Suprapubic skin (tissue), 4 donors: ENCODE data around the gene ANKRD42. TPM values are rescaled to one million over a fixed set of nuclear protein-coding genes. Genes with fewer than 3 reads are reported as not detected.

Experiments
- DNase-seq, 2 donors: peaks; one replicate each; pipeline ENCODE4 v3.0.0-alpha.2; 2019; ENCODE audit warnings: low spot score in 2 of 2
- H3K27ac ChIP-seq: fragments of 200-600 bp; sonication (generic); one replicate; pipeline ENCODE4 v1.5.1; 2019
- H3K27me3 ChIP-seq: fragments of 200-600 bp; sonication (generic); one replicate; pipeline ENCODE4 v1.5.1; 2019
- H3K36me3 ChIP-seq: fragments of 200-600 bp; sonication (generic); one replicate; pipeline ENCODE4 v1.5.1; 2019
- H3K4me1 ChIP-seq: fragments of 200-600 bp; sonication (generic); one replicate; pipeline ENCODE4 v1.5.1; 2019
- H3K4me3 ChIP-seq: fragments of 200-600 bp; sonication (generic); one replicate; pipeline ENCODE4 v1.5.1; 2019; ENCODE audit warnings: mild to moderate bottlenecking
- H3K9me3 ChIP-seq: fragments of 200-600 bp; sonication (generic); one replicate; pipeline ENCODE4 v1.5.1; 2019
- EP300 ChIP-seq: sonication (generic); formaldehyde crosslinking; IDR thresholded peaks from one replicate; pipeline ENCODE4 v1.6.1; 2017; ENCODE audit warnings: antibody characterized with exemption
- POLR2A ChIP-seq, 2 donors: fragments of 450-650 bp; IDR thresholded peaks; one replicate each; pipeline ENCODE4 v1.6.1; 2017; ENCODE audit warnings: antibody characterized with exemption in 2 of 2, mild to moderate bottlenecking in 2 of 2, moderate library complexity in 2 of 2
- POLR2AphosphoS5 ChIP-seq, 3 donors: sonication (generic); formaldehyde crosslinking; IDR thresholded peaks; one replicate each; pipeline ENCODE4 v1.6.1; 2017; ENCODE audit warnings: antibody characterized with exemption in 3 of 3
- WGBS: methylation state at CpG from one replicate; pipeline ENCODE4 v1.1.5; 2018; 5-methylcytosine and 5-hydroxymethylcytosine counted together
- total RNA-seq, 4 donors: library from RNA; depleted of rRNA; stranded (reverse); fragments of >200 nt; gene quantifications; one replicate each; pipeline ENCODE4 v1.1.0, GENCODE V29; 2016
- TF ChIP-seq, protein P1 (sequence below), 2 donors: fragments of 200-600 bp in 1 of 2; fragments of 450-650 bp in 1 of 2; sonication (generic) in 1 of 2; IDR thresholded peaks; one replicate each; pipeline ENCODE4 v1.5.1; 2016 to 2019; ENCODE audit warnings: antibody characterized with exemption in 2 of 2, mild to moderate bottlenecking in 1 of 2, moderate library complexity in 1 of 2

Gene ANKRD42
- total RNA-seq, 4 donors from 2014 or later: 7.2 to 12.6 (median 10.5) TPM

DNA sequence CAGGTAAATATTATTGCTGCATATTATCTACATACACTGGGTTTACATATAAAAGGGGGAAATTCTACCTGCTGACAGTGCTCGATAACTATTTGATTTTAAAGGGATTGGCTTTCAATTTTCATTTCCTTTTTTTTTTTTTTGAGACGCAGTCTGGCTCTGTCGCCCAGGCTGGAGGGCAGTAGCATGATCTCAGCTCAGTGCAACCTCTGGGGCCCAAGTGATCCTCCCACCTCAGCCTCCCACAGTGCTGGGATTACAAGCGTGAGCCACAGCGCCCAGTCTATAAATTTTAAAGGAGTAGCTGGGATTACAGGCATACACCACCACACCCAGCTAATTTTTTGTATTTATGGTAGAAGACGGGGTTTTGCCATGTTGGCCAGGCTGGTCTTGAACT, 39.7 kb upstream of the ANKRD42 start:
- Histone ChIP-seq H3K9me3 (no peaks in the 10 kb centered on the region), H3K4me3 (no peak overlapping the region), H3K27ac (no peak overlapping the region), H3K4me1 (peaks cover 2% of the 10 kb centered on the region), H3K27me3 (no peaks in the 10 kb centered on the region), H3K36me3 (no peaks in the 10 kb centered on the region)
- no peak for TF ChIP-seq POLR2A (IDR thresholded peaks at IDR 0.05)
- 90% methylated on average over 6 of the region's 6 CpGs for WGBS
- DNase-seq: no peak

DNA sequence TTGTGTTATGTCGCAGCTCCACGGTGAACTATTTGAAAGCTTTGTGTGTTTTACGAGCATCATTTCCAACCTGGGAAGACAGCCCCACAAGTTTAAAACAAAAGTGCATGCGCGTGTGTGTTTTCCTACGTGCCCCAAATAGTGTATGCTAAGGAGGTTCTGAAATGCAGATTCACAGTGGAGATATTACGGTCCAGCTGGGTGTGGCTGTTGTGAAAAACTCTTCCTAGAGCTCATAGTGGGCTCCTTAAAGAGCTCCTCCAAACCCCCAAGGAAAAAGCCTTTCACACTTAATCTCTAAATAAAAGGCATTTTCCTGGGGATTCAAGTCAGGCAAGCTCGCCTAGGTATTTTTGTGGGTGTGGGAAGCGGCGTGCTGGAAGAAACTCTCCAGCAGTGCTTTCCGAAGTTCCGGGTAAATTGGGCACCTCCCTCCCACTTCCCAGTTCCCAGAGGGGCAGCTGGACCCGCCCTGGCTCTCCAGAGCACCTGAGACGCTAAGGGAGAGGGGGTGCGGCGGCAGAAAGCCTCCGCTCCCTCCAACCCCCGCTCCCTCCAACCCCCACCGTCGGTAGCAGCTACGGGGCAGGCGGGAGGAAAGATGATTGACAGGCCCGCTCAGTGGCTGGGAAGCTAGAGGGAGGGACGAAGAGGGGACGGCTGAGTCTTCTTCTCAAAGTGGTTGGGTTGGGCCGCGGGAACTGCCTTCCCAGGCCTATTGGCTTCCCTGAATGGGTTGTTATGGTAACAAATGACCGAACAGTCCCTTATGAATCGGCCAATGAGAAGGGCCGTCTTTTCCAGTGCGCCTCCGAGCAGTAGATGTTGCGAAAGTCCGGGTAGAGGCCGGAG, 37.1 kb upstream of the ANKRD42 start:
- Histone ChIP-seq H3K27me3 (no peaks in the 10 kb centered on the region), H3K9me3 (no peaks in the 10 kb centered on the region), H3K4me1 (peaks cover 16% of the 10 kb centered on the region), H3K27ac (peak overlapping the region; percentile 92), H3K4me3 (peak overlapping the region; percentile 93), H3K36me3 (no peaks in the 10 kb centered on the region)
- WGBS: 0% methylated on average over 28 of the region's 35 CpGs
- TF ChIP-seq EP300: no peak
- TF ChIP-seq POLR2A (IDR thresholded peaks at IDR 0.05): peak; percentile 32 to 51
- TF ChIP-seq, protein P1, sequence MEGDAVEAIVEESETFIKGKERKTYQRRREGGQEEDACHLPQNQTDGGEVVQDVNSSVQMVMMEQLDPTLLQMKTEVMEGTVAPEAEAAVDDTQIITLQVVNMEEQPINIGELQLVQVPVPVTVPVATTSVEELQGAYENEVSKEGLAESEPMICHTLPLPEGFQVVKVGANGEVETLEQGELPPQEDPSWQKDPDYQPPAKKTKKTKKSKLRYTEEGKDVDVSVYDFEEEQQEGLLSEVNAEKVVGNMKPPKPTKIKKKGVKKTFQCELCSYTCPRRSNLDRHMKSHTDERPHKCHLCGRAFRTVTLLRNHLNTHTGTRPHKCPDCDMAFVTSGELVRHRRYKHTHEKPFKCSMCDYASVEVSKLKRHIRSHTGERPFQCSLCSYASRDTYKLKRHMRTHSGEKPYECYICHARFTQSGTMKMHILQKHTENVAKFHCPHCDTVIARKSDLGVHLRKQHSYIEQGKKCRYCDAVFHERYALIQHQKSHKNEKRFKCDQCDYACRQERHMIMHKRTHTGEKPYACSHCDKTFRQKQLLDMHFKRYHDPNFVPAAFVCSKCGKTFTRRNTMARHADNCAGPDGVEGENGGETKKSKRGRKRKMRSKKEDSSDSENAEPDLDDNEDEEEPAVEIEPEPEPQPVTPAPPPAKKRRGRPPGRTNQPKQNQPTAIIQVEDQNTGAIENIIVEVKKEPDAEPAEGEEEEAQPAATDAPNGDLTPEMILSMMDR (IDR thresholded peaks at IDR 0.05): no peak
- peak in 1 of 3 donors; percentile 72 for TF ChIP-seq POLR2AphosphoS5 (IDR thresholded peaks at IDR 0.05)
- DNase-seq: peak; percentile 99 to 100

DNA sequence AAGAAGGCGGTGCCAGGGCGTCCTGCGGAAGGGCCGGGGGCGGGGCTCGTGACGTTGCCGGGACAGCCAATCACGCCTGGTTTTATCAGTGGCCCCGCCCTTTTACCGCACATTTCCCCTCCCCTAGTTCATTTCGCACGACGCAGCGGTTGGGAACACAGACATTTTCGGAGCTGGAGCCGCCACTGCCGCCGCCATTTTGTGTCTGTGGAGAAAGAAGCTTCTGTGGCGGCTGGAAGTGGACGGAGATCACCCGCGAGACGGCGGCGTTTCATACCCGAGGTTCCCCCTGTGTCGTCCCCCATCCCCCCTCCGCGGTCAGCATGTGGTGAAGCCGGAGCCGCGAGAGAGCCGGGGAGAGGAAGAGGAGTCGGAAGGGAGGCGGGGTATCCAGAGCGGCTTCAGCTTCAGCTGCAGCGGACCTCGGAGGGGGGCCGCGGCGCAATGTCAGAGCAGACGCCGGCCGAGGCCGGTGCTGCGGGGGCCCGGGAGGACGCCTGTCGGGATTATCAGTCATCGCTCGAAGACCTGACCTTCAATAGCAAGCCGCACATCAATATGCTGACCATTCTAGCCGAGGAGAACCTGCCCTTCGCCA, 36.4 kb upstream of the ANKRD42 start, which contains the start of gene PCF11:
Gene PCF11, plus strand, starts transcription at position 136 of the 598 bp plus-strand sequence. Its CDS starts 309 bp downstream, at position 445.
- 0% methylated on average over 3 of the region's 55 CpGs for WGBS
- Histone ChIP-seq H3K27me3 (no peaks in the 10 kb centered on the region), H3K9me3 (no peaks in the 10 kb centered on the region), H3K36me3 (no peaks in the 10 kb centered on the region), H3K27ac (peak within 1 kb of the TSS; percentile 100), H3K4me1 (peaks cover 23% of the 10 kb centered on the region), H3K4me3 (peak within 1 kb of the TSS; percentile 93)
- DNase-seq: no peak
- peak; percentile 99 for TF ChIP-seq POLR2A (IDR thresholded peaks at IDR 0.05)
- TF ChIP-seq EP300: no peak
- TF ChIP-seq, protein P1 (IDR thresholded peaks at IDR 0.05): no peak
- TF ChIP-seq POLR2AphosphoS5 (IDR thresholded peaks at IDR 0.05): peak; percentile 91 to 98 (median 96)

DNA sequence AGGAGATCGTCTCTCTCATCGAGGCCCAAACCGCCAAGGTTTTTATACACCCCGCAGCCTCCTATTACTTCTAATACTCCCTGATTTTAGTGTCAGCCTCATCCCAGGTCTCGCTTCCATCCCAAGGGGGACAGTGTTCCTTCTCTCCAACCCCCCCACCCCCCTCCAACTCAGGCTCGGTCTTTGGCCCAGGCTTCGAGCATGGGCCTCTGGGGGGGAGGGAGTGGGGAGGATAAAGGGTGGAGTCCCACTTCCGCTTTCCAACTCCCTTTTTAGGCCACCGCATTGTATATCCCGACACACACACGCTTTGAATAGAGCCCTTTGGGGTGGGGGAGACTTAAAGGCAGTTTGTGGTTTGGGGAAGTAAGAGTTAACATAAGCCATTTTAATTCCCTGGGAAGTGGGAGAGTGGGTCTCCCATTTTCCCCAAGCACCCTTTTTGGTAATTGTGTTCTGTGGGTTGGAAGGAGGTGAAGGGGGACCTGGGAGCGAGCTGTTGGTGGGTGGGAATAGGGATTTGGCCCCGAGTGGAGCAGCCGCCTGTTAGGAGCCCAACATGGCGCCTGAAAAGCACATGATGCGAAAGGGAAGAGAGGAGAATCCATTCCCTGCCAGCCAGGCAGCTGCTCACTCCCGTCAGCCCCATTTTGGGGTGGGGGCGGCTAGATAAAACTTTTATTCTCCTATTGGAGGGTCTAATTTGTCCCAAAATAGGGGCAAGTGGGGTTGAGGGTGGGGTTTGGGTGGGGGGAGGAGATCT, 35.7 kb upstream of the ANKRD42 start:
- peaks cover 30% of the 10 kb centered on the region for H3K4me1 ChIP-seq
- peak overlapping the region; percentile 93 for H3K4me3 ChIP-seq
- no peaks in the 10 kb centered on the region for H3K36me3 ChIP-seq
- DNase-seq: peak in 1 of 2 donors; percentile 81
- H3K27ac ChIP-seq: peak overlapping the region; percentile 100
- whole genome bisulfite sequencing: 0% methylated on average over 18 of the region's 18 CpGs
- H3K27me3 ChIP-seq: no peaks in the 10 kb centered on the region
- H3K9me3 ChIP-seq: no peaks in the 10 kb centered on the region
- TF ChIP-seq POLR2A (IDR thresholded peaks at IDR 0.05): no peak
- peak in 1 of 3 donors; percentile 50 for TF ChIP-seq POLR2AphosphoS5 (IDR thresholded peaks at IDR 0.05)

DNA sequence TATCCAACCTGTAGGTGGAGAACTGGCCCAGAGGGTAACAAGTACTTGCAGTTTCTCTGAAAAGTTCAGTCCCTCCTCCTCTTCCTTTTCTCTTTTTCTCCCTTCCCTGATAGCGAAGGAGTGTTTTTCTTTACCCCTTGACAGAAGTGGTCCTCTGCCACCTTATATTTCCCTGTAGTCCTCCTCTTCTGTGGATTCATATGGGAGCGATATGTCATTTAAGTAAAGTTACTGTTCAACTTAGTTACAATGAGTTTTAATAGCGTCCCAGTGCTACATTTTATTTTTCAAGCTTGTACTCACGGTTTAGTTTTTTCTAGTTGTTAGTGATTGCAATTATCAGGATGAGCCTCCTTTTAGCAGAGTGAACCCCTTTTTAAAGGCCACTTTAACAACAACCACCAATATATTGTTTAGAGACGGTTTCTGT, 35.1 kb upstream of the ANKRD42 start:
- TF ChIP-seq POLR2AphosphoS5 (IDR thresholded peaks at IDR 0.05) (no peak), POLR2A (IDR thresholded peaks at IDR 0.05) (no peak), EP300 (no peak)
- TF ChIP-seq, protein P1 (IDR thresholded peaks at IDR 0.05): no peak
- Histone ChIP-seq H3K27ac (peak overlapping the region; percentile 100), H3K4me3 (peak overlapping the region; percentile 93), H3K9me3 (no peaks in the 10 kb centered on the region), H3K36me3 (no peaks in the 10 kb centered on the region), H3K4me1 (peaks cover 35% of the 10 kb centered on the region), H3K27me3 (no peaks in the 10 kb centered on the region)
- 0% methylated on average over 5 of the region's 5 CpGs for WGBS
- no peak for DNase-seq
